Spleen (tissue), 11 donors: ENCODE results near the gene CFHR1. TPM values are rescaled to one million over a fixed set of nuclear protein-coding genes. Genes with fewer than 3 reads are reported as not detected.

Experiments
- DNase-seq: peaks from one replicate; pipeline ENCODE4 v3.0.0-alpha.2; 2020
- H3K27ac ChIP-seq, 8 donors: fragments of 200-600 bp; sonication (generic) in 7 of 8; 1 replicate in 4 of 8; 2 replicates in 4 of 8; pipeline versions ENCODE4 v1.5.0 to v1.8.0; 2016 to 2021; ENCODE audit warnings: inconsistent platforms in 4 of 8, mild to moderate bottlenecking in 4 of 8, moderate library complexity in 1 of 8
- H3K27me3 ChIP-seq, 7 donors: fragments of 200-600 bp; sonication (generic) in 6 of 7; replicated peaks in 1 of 7; 1 replicate in 4 of 7; 2 replicates in 3 of 7; pipeline versions ENCODE4 v1.5.0 to v1.8.0; 2016 to 2021; ENCODE audit warnings: inconsistent platforms in 3 of 7, mild to moderate bottlenecking in 1 of 7
- H3K36me3 ChIP-seq, 6 donors: fragments of 200-600 bp; sonication (generic) in 5 of 6; 1 replicate in 4 of 6; 2 replicates in 2 of 6; pipeline versions ENCODE4 v1.5.0 to v1.8.0; 2016 to 2021; ENCODE audit warnings: inconsistent platforms in 2 of 6
- H3K4me1 ChIP-seq, 6 donors: fragments of 200-600 bp; sonication (generic) in 5 of 6; 1 replicate in 3 of 6; 2 replicates in 3 of 6; pipeline versions ENCODE4 v1.5.0 to v1.8.0; 2016 to 2021; ENCODE audit warnings: inconsistent platforms in 3 of 6
- H3K4me3 ChIP-seq, 8 donors: fragments of 200-600 bp; sonication (generic) in 7 of 8; 1 replicate in 4 of 8; 2 replicates in 4 of 8; pipeline versions ENCODE4 v1.5.0 to v1.8.0; 2016 to 2021; ENCODE audit warnings: inconsistent platforms in 4 of 8, mild to moderate bottlenecking in 4 of 8, moderate library complexity in 2 of 8
- H3K9me3 ChIP-seq, 8 donors: fragments of 200-600 bp; sonication (generic) in 7 of 8; 1 replicate in 4 of 8; 2 replicates in 4 of 8; pipeline versions ENCODE4 v1.5.0 to v1.8.0; 2016 to 2021; ENCODE audit warnings: inconsistent platforms in 4 of 8
- CTCF ChIP-seq, 11 experiments: fragments of 200-600 bp in 7 of 11; fragments of 450-650 bp in 4 of 11; sonication (generic) in 4 of 11; IDR thresholded peaks in 8 of 11; conservative IDR thresholded peaks in 3 of 11; 1 replicate in 7 of 11; 2 replicates in 4 of 11; pipeline versions ENCODE4 v1.4.0 to v1.8.0; 2016 to 2021; ENCODE audit warnings: antibody characterized with exemption in 11 of 11, inconsistent platforms in 4 of 11, mild to moderate bottlenecking in 1 of 11
- POLR2A ChIP-seq, 3 donors: fragments of 450-650 bp; IDR thresholded peaks; one replicate each; pipeline ENCODE4 v1.5.1; 2017; ENCODE audit warnings: antibody characterized with exemption in 3 of 3, mild to moderate bottlenecking in 1 of 3
- POLR2AphosphoS5 ChIP-seq, 3 donors: sonication (generic); formaldehyde crosslinking; IDR thresholded peaks; one replicate each; pipeline ENCODE4 v1.5.1; 2017; ENCODE audit warnings: antibody characterized with exemption in 3 of 3
- WGBS, 5 donors: extraction: QIAGEN DNeasy Blood & Tissue Kit in 3 of 5; methylation state at CpG; one replicate each; pipeline versions ENCODE4 v1.1.5 to v1.1.7; 2013 to 2018; 5-methylcytosine and 5-hydroxymethylcytosine counted together
- intact Hi-C: fragments of 100-400 bp; cut with DNase I; formaldehyde crosslinking; loops from one replicate; pipeline ENCODE4 v1.15.0; 2023; ENCODE audit warnings: low total_unique reads
- polyA plus RNA-seq, 3 donors: library from polyadenylated mRNA; stranded (reverse); fragments of 200-250 nt; gene quantifications; one replicate each; pipeline ENCODE4 v1.2.1, GENCODE V29; 2013
- total RNA-seq, 7 donors: library from RNA; depleted of rRNA in 3 of 7; stranded (reverse); fragments of >200 nt in 3 of 7; fragmentation: NEBNext Ultra II Directional in 4 of 7; extraction: Animal tissue kit (Norgen Biotek cat#: 25700) in 4 of 7; gene quantifications; one replicate each; pipeline versions ENCODE4 v1.1.0 to v1.2.1, GENCODE V29; 2016 to 2021
- donor health status: healthy with polysubstance abuse.
- donor health status: DM: no; HTN: no; CAD: no; lungs with moderate emphysema.
- donor health status: DM: no; HTN: no; CAD: no.
- donor health status: Bipolar disorder and iron deficiency.
- donor health status: healthy.
- donor health status: DM: no; HTN: no; CAD: no.
- donor health status: DM: yes; HTN: yes; CAD: no.

The CFHR1 gene
- total and polyA plus RNA-seq, 10 donors: 0.59 to 24.6 (median 5.7) TPM

- 73 to 87% (median 81%) methylated on average over 2 of the region's 2 CpGs for WGBS, 5 donors
- intact Hi-C loops: no loop called here
- no peaks in the 10 kb centered on the region for H3K27me3 ChIP-seq
- H3K9me3 ChIP-seq: no peaks in the 10 kb centered on the region
- H3K36me3 ChIP-seq: no peaks in the 10 kb centered on the region
- no peak overlapping the region for H3K27ac ChIP-seq
- DNase-seq: no peak
- TF ChIP-seq POLR2AphosphoS5 (IDR thresholded peaks at IDR 0.05): no peak
- TF ChIP-seq CTCF (IDR thresholded peaks at IDR 0.05 in 8 of 11, conservative IDR thresholded peaks at IDR 0.05 in 3 of 11): no peak
- TF ChIP-seq POLR2A (IDR thresholded peaks at IDR 0.05): no peak
- H3K4me1 ChIP-seq: no peaks in the 10 kb centered on the region
- no peak overlapping the region for H3K4me3 ChIP-seq
Measured at GRCh38 chr1:196857188-196857587, 37.7 kb downstream of the CFHR1 start.

- TF ChIP-seq POLR2A (IDR thresholded peaks at IDR 0.05) (no peak), POLR2AphosphoS5 (IDR thresholded peaks at IDR 0.05) (no peak)
Measured at GRCh38 chr1:196858811-196859210, 39.3 kb downstream of the CFHR1 start.

GRCh38 chr1:196860323-196860884, 40.9 kb downstream of the CFHR1 start:
- H3K36me3 ChIP-seq: no peaks in the 10 kb centered on the region
- no peaks in the 10 kb centered on the region for H3K27me3 ChIP-seq
- no peak overlapping the region for H3K27ac ChIP-seq
- no peak for DNase-seq
- no peaks in the 10 kb centered on the region for H3K4me1 ChIP-seq
- WGBS, 5 donors: 87 to 97% (median 95%) methylated on average over 1 of the region's 1 CpG
- intact Hi-C loops: no loop called here
- peaks cover 0 to 7% (median 0%) of the 10 kb centered on the region in 8 donors for H3K9me3 ChIP-seq
- H3K4me3 ChIP-seq: no peak overlapping the region
- no peak for TF ChIP-seq POLR2A (IDR thresholded peaks at IDR 0.05)
- no peak for TF ChIP-seq CTCF (IDR thresholded peaks at IDR 0.05 in 8 of 11, conservative IDR thresholded peaks at IDR 0.05 in 3 of 11)
- no peak for TF ChIP-seq POLR2AphosphoS5 (IDR thresholded peaks at IDR 0.05)

More at GRCh38 chr1:196858811-196859210, 39.3 kb downstream of the CFHR1 start:
- 73 to 95% (median 79%) methylated on average over 3 of the region's 3 CpGs for WGBS, 5 donors
- Histone ChIP-seq H3K27ac (no peak overlapping the region), H3K36me3 (no peaks in the 10 kb centered on the region), H3K9me3 (peaks cover 0 to 6% (median 0%) of the 10 kb centered on the region in 8 donors), H3K4me3 (no peak overlapping the region), H3K27me3 (no peaks in the 10 kb centered on the region), H3K4me1 (no peaks in the 10 kb centered on the region)
- intact Hi-C loops: no loop called here
- no peak for DNase-seq

GRCh38 chr1:196861429-196861828, 41.9 kb downstream of the CFHR1 start:
- WGBS, 5 donors: 60 to 73% (median 68%) methylated on average over 2 of the region's 2 CpGs
- TF ChIP-seq POLR2AphosphoS5 (IDR thresholded peaks at IDR 0.05) (no peak), CTCF (IDR thresholded peaks at IDR 0.05 in 8 of 11, conservative IDR thresholded peaks at IDR 0.05 in 3 of 11) (no peak), POLR2A (IDR thresholded peaks at IDR 0.05) (no peak)

More at GRCh38 chr1:196861429-196861828, 41.9 kb downstream of the CFHR1 start:
- peaks cover 0 to 7% (median 0%) of the 10 kb centered on the region in 8 donors for H3K9me3 ChIP-seq
- no peak for DNase-seq
- H3K4me1 ChIP-seq: no peaks in the 10 kb centered on the region
- no peak overlapping the region for H3K4me3 ChIP-seq
- H3K27me3 ChIP-seq: no peaks in the 10 kb centered on the region
- intact Hi-C loops: no loop called here
- no peaks in the 10 kb centered on the region for H3K36me3 ChIP-seq
- H3K27ac ChIP-seq: no peak overlapping the region
